H54 (cell line): Measurements from ENCODE around the gene PLEKHG4B.

Experiments
- DNase-seq: peaks from one replicate; pipeline ENCODE4 v3.0.0; 2011; ENCODE audit warnings: low spot score, mixed read lengths; ENCODE audit not compliant: insufficient read length
- FAIRE-seq: peaks from 3 replicates; lab custom pipeline; 2011; peaks lifted over from hg19 to GRCh38; lab: Jason Lieb, UNC
- POLR2A ChIP-seq: IDR thresholded peaks from 2 replicates; pipeline ENCODE4 v1.6.1; 2011; ENCODE audit warnings: low read depth, mild to moderate bottlenecking, low read length

Gene PLEKHG4B

DNA sequence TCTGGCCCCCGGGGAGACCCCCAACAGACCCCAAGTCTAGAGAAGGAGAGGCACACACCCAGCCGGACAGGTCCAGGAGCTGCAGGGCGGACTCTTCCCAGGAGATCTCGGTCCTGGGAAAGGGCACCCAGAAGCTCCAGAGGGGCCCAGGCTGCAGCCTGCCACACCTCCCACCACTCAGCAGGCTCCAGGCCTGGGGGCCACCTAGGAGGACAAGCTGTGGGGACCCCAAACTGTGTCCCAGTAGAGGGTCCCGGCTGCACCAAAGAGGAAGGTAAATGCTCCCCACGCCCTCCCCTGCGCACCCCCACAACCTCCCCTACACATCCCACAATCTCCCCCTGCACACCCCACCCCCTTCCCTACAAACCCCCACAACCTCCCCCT lies 48.5 kb downstream of the PLEKHG4B start:
- no peak for FAIRE-seq
- no peak for TF ChIP-seq POLR2A
- DNase-seq, result no peak

DNA sequence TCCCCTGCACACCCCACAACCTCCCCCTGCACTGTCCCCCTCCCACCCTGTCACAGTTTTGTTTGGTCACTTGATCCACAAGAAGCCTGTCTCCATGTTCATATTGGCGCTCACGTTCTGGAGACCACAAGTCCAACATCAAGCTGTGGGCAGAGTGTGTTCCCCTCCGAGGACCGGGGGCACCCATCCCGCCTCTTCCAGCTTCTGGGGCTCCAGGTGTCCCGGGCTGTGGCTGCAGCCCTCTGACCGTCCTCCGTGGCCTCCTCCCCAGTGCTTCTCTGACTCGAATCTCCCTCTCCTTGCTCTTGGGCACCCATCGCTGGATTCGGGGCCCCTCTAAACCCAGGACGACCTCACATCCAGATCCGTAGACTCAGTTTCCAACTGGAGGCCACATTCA lies 49.2 kb downstream of the PLEKHG4B start:
- TF ChIP-seq POLR2A, result no peak
- DNase-seq, result no peak
- no peak for FAIRE-seq

DNA sequence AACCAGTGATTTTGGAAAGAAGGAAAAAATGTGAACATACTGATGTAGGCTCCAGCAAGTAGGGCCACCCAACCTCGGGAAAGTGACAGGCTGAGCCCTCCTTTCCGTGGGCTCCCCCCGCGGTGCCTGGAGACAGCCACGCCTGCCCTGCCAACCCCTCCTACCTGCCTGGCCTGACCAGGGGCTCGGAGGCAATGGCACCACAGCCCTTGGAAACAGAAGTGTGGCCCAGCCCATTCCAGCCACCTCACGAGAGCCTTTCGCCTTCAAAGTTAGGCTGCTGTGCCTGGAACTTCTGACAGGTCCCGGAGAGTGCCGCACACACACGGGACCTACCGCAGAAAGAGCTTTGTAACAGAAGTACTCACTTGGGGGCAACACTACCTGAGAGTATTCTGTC lies 49.8 kb downstream of the PLEKHG4B start:
- FAIRE-seq, result no peak
- TF ChIP-seq POLR2A, result no peak
- no peak for DNase-seq

GRCh38 chr5:142246-142810 lies 50.4 kb downstream of the PLEKHG4B start:
- FAIRE-seq, result no peak
- TF ChIP-seq POLR2A, result no peak
- no peak for DNase-seq

DNA sequence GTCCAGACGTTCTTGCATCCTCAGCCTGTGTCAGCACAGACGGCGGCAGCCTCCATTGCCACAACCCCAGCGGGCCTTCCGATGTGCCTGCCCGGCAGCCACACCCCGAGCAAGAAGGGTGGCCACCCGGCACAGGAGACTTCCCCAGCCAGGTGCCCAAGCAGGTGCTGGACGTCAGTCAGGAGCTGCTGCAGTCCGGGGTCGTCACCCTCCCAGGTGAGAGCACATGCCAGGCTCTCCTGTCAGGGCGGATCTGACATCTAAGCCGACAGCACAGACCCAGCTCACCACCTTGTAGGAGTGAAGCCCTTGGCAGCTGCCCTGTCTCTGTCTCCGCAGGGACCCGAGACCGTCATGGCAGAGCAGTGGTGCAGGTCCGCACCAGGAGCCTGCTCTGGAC lies 51.1 kb downstream of the PLEKHG4B start:
- FAIRE-seq (no peak), DNase-seq (no peak)
- no peak for TF ChIP-seq POLR2A

DNA sequence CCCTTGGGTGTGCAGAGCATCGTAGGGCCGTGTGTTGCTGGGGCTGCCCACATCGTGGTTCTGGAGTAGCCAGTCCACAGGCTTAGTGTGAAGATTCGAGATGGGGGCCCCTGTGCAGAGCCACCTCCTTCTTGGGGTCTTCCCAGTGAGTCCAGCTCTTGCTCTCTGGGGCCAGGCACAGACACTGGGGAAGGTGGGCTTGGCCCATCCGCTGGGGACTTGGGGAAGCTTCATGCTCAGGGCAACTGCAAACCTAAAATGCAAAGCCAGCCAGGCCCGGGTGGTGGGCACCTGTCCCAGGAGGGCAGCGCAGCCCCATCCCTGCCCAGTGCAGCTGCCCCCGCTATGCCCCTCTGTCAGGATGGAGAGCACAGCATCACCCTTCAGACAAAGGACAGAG lies 53.0 kb downstream of the PLEKHG4B start:
- FAIRE-seq, result no peak
- DNase-seq, result no peak
- no peak for TF ChIP-seq POLR2A

- FAIRE-seq (no peak), DNase-seq (no peak)
- TF ChIP-seq POLR2A, result no peak
Measured at GRCh38 chr5:145585-146323, 53.8 kb downstream of the PLEKHG4B start.

DNA sequence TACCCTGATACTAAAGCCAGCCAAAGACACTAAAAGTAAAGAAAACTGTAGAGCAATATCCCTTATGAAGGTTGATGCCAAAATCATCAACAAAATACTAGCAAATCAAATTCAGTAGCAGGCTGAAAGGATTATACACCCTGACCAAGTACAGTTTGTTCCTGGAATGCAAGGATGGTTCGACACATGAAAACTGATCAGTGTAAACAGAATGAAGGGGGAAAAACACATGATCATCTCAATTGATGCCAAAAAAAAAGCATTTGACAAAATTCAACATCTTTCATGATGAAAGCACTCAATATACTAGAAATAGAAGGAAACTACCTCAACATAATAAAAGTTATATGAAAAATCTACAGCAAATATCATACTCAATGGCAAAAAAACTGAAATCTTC lies 55.8 kb downstream of the PLEKHG4B start:
- no peak for DNase-seq
- FAIRE-seq, result no peak
- no peak for TF ChIP-seq POLR2A

DNA sequence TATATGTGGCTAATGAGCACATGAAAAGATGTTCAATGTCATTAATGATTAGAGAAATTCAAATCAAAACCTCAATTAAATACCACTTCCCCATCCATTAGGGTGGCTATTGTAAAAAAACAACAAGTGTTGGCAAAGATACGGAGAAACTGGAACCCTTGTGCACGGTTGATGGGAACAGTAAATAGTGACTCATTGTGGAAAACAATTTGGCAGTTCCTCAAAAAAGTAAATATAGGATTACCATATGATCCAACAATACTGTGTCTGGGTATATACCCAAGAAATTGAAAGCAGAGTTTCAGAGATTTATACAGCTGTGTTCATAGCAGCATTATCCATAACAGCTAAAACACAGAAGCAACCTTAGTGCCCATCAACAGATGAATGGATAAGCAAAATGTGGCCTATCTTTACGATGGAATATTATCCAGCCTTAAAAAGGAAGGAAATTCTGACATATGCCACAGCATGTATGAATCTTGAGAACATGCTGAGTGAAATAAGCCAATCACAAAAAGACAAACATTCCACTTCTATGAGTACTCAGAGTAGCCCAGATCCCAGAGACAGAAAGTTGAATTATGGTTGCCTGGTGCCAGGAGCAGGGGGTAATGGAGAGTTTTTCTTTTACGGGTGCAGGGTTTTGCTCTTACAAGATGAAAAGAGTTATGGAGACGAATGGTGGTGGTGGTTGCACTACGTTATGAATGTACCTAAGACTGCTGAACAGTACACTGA lies 57.9 kb downstream of the PLEKHG4B start:
- DNase-seq (no peak), FAIRE-seq (no peak)
- TF ChIP-seq POLR2A, result no peak

DNA sequence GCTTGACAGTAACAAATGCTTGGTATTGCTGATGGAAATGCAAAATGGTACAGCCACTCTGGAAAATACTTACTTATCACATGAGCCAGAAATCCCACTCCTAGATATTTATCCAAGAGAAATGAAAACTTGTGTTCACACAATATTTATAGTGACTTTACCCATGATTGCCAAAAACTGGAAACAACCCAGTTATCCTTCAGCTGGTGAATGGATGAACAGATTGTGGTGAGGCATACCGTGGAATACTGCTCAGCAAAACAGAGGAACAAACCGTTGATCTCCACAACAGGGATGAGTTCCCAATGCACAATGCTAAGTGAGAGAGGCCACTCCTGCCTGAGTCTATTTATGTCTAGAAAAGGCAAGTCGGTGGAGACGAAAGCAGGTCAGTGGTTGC lies 58.8 kb downstream of the PLEKHG4B start:
- no peak for TF ChIP-seq POLR2A
- no peak for DNase-seq
- FAIRE-seq, result no peak

GRCh38 chr5:152077-152476 lies 60.1 kb downstream of the PLEKHG4B start:
- no peak for TF ChIP-seq POLR2A
- DNase-seq (no peak), FAIRE-seq (no peak)

DNA sequence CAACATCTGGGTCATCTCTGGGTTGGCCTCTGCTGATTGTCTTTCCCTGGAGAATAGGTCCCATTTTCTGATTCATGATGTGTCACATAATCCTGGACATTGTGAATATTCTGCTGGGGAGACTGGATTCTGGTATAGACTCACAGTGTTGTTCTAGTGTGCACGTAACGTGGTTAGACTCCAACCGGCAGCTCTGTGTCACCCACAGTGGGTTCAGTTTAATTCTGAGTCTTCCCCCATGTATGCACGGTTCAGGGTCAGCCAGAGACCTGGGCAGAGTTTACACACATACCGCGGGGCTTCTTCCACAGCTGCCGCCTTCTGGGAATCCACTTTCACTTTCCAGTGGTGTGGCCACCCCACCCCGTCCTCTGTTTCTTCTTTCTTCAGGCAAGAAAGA lies 61.3 kb downstream of the PLEKHG4B start:
- no peak for TF ChIP-seq POLR2A
- no peak for FAIRE-seq

GRCh38 chr5:154236-154635 lies 62.3 kb downstream of the PLEKHG4B start:
- FAIRE-seq, result no peak
- TF ChIP-seq POLR2A, result no peak
- DNase-seq, result no peak

More for the DNA sequence above, 61.3 kb downstream of the PLEKHG4B start:
- no peak for DNase-seq

DNA sequence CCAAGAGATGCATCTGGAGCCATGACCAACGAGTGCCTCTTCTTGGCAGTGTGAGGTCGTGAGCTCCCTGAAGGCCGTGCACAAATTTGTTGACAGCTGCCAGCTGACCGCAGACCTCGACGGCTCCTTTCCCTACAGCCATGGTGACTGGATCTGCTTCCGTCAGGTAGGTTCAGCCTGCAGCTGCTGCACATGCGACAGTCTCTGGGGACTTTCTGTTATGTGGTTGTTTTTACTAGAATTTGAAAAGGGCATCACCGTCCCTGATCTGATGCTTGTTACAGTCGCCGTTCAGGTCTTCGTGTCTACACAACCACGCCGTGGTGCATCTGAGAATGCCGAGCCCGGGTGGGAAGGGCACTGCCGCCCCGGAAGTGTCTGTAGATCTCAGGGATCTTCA lies 62.9 kb downstream of the PLEKHG4B start:
- no peak for DNase-seq
- no peak for FAIRE-seq
- no peak for TF ChIP-seq POLR2A
